Amniotic stem cell (primary cell): ENCODE results near the gene TCF25.
"Not testable (repeated sequence)": the region's sequence is repeated elsewhere in the genome, so short reads cannot be mapped to it uniquely, and the experiment has no call there.

ENCODE experiments used
- DNase-seq: peaks from one replicate; lab custom pipeline; 2025; lab: John Stamatoyannopoulos, UW

The TCF25 gene, protein sequence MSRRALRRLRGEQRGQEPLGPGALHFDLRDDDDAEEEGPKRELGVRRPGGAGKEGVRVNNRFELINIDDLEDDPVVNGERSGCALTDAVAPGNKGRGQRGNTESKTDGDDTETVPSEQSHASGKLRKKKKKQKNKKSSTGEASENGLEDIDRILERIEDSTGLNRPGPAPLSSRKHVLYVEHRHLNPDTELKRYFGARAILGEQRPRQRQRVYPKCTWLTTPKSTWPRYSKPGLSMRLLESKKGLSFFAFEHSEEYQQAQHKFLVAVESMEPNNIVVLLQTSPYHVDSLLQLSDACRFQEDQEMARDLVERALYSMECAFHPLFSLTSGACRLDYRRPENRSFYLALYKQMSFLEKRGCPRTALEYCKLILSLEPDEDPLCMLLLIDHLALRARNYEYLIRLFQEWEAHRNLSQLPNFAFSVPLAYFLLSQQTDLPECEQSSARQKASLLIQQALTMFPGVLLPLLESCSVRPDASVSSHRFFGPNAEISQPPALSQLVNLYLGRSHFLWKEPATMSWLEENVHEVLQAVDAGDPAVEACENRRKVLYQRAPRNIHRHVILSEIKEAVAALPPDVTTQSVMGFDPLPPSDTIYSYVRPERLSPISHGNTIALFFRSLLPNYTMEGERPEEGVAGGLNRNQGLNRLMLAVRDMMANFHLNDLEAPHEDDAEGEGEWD

DNA sequence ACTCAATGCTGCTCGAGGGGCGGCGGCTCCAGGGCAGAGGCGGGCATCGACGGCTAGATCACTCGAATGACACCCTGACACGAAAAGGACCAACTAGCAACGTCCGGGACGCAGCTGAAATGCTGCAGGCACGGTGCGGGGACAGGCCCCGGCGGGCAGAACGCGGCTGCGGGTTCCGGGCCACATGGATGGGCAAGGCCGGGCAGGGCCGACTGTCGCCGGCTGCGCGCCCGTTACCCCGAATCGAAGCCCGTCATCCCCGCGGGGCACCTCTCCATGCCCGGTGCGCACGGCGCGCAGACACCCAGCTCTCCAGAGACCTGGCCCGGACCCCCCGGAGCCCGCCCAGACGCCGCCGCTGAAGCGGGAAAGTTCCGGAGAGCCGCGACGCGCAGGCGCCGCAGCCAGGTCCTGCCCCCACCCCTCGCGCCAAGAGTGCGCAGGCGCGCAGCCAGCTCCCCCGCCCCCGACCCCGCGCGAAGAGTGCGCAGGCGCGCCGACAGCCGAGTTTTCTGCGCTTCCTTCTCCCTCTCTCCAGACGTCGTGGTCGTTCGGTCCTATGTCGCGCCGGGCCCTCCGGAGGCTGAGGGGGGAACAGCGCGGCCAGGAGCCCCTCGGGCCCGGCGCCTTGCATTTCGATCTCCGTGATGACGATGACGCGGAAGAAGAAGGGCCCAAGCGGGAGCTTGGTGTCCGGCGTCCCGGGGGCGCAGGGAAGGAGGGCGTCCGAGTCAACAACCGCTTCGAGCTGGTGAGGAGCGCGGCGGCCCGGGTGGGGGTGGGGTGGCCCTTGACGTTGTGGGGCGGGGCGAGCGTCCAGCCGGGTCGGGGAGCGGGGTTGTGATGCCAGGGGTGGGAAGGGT is at the start of gene TCF25:
Gene TCF25, plus strand, starts transcription at position 484 of the 863 bp plus-strand sequence. Its CDS starts 76 bp downstream, at position 560.
- DNase-seq: peak; percentile 48

DNA sequence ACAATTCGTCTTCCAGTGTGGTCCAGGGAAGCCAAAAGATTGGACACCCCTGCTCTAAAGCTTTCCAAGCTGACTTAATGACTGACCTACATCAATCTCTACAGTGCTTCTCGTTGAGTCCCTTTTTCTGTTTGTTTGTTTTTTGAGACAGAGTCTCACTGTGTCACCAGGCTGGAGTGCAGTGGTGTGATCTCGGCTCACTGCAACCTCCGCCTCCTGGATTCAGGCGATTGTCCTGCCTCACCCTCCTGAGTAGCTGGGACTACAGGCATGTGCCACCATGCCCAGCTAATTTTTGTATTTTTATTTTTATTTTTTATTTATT is 49.6 kb upstream of the TCF25 start:
- DNase-seq: not testable (repeated sequence)

DNA sequence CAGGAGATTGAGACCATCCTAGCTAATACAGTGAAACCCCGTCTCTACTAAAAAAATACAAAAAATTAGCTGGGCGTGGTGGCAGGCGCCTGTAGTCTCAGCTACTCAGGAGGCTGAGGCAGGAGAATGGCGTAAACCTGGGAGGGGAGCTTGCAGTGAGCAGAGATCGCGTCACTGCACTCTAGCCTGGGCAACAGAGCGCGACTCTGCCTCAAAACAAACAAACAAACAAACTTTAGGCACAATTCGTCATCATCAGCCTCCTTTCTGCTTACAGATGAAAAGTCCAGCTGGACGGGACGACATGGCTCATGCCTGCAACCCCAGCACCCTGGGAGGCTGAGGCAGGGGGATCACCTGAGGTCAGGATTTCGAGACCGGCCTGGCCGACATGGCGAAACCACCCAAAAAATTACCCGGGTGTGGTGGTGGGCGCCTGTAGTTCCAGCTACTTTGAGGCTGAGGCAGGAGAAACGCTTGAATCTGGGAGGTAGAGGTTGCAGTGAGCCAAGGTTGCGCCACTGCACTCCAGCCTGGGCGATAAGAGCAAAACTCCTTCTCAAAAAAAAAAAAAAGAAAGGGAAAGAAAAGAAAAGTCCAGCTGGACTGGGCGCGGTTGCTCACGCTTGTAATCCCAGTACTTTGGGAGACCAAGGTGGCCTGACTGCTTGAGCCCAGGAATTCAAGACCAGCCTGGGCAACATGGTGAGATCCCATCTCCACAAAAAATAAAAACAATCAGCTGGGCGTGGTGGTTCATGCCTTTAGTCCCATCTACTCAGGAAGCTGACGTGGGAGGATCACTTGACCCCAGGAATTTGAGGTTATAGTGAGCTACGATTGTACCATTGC is 46.6 kb upstream of the TCF25 start:
- no peak for DNase-seq

DNA sequence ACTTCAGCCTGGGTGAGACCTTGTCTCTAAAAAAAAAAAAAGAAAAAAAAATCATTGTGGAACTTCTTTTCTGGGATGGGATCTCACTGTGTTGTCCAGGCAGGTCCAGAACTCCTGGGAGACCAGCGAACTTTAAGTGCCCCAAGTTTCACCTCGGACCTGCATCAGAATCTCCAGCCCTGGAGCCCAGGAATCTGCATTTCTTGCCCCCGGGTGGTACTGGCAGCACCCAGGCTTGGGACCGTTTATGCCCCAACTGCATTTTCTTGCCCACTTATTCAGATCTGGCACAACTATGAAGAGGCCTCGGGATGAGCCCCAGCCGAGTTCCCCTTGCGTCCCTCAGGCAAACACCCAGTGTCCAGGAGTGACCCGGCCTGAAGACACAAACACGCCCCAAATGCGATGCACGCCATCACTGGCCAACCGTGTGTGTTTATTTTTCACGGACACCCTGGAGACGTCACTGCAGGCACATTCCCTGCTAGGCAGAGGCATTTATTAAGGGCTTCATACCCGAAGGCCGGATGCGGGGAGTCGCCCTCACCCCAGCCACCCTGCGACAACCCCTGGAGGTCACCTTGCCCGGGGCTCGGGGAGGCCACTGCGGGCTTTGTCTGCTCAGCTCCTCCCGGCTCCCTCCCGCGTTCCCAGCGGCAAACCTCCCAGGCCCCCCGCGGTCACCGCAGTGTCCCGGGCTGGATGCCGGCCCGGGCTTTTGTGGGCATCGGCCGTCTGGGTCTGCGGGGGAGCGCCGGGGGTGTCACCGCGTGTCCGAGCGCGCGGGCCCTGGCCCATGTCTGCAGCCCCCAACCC is 45.8 kb upstream of the TCF25 start:
- no peak for DNase-seq

DNA sequence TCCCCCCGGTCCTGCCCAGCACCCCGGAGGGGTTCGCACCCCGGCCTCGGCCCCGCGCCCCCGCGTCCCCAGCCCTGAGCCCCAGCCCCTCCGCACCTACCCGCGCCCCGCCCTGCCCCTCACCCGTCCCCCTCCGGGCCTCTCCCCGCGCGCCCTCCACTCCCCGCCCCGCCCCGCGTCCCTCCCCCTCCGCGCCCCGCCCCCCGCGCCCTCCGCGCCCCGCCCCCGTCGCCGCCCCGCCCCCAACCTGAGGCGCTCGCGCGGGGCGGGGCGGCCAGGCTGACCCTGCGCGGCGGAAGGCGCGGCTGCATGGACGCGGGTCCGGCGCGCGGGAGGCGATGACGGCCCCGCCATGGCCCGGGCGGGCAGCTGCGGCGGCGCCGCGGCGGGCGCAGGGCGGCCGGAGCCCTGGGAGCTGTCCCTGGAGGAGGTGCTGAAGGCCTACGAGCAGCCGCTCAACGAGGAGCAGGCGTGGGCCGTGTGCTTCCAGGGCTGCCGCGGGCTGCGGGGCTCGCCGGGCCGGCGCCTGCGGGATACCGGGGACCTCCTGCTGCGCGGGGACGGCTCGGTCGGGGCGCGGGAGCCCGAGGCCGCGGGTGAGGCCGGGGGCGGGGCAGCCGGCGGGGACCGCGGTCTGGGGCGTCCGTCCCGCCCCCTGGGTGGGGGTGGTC is 45.1 kb upstream of the TCF25 start, which contains the start of gene SPIRE2:
Gene SPIRE2, plus strand, starts transcription at position 277 of the 671 bp plus-strand sequence. Its CDS starts 76 bp downstream, at position 353.
- DNase-seq: peak; percentile 80

DNA sequence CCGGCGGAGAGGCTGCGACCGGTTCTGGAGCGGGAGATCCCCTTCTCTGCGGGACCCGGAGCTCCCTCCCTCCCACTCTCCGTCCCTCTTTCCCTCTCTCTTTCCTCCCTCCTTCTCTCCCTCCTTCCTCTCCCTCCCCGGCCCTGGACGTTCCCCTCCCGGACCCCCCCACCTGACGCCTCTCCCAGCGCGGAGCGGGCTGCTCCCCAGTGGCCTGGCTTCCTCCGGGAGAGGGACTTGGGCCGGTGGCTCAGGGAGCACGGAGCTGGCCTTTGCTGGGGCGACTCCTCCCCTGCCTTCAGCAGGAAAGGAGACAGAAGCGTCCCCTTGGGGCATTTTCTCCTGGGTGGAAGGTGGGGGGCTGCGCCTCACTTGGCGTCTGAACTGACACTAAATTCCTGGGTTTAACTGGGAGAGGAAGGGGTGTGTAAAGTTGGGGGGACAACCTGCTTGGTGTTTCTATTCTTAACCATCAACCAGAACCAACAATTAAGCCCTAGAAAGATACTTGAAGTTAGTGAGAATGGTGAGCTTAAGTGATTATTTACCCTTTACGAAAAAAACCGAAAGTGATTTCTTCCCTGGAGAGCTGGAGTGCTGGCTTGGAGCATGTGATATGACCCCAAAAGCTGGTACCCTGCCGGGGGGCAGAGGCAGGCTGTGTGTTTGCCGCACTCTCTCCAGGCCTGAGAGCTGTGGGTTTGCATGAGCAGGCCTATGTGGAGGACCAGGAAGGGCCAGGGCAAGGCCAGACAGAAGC is 44.3 kb upstream of the TCF25 start:
- no peak for DNase-seq

DNA sequence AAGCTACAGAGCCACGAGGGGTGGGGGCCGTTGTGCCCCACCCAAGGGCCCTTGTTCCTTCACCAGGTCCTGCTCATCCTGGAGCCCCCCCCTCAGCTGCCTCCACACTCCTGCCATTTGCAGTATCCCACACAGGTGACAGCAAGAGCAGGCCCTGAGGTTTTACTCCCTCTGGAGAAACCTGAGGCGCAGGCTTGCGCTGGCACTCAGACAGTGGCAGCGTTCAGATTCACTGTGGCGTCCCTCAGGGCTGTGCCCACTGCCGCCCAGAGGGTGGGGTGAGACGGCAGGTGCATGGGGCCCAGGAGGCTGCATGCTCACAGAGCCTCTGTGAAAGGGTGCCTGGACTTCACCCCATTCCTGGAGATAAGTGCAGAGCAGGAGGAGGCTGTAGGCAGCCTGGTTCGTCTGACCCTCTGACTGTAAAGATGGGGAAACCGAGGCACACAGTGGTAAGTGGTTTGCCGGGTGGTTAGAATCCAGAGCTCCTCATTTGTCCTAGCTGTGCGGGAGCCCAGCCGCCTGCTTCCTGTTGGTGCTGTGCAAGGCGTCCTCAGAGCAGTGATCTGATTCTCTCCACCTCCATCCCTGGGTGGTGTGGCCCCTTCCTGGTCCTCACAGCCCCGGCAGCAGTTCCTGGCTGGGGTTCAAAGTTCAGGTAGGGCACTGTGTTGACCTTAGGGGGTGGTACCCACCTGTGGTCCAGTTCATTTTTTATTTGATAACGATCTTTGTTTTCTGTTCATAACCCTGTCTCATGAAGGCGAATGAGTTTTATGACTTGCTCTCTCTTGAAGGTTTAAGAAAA is 43.6 kb upstream of the TCF25 start:
- DNase-seq: no peak

DNA sequence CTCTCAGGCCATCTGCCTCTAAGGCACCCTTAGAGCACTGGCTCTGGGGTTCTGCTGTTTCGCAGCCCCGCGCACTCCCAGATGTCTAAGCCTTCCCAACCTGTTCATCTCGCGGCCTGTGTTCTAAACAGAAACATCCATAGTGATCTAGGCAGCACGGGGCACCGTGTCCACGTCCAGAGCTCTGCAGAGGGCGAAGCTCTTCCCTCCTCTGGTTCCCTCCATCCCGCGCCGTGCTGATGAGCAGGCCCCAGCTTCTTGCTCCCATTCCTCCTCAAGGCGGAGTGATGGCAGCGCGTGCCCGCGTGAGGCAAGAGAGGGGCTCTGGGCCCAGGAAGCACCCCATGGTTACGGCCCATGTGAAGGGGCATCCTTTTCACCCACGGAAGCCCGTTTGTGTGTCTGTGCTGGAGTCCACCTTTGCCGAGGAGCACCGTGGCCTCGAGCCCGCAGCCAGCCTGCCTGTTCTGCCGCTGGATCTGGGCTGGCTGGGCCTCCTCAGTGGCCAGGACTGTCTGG is 41.5 kb upstream of the TCF25 start:
- DNase-seq: no peak

DNA sequence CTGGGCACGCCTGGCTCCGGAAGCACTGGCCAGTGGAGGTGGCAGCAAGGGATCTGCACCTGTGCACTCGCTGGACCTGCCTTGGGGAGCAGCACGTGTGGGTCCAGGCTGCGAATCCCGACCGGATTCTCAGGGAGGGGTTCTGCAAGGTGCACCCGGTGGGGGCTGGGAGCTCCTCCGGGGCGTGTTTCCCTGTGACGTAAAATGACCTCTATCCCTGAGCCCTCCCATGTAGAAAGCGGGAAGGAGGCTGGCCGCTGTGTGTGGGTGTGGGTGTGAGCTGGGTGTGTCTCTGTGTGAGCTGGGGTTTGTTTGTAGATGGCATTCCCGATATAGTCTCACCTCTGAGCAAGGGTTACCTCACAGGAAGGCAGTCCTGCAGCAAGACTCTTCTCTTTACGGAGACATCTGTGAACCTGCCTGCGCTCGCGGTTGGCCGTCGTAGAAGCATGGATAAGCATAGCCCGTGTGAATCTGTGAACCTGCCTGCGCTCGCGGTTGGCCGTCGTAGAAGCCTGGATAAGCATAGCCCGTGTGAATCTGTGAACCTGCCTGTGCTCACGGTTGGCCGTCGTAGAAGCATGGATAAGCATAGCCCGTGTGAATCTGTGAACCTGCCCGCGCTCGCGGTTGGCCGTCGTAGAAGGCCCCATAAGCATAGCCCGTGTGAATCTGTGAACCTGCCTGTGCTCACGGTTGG is 39.6 kb upstream of the TCF25 start:
- DNase-seq: not testable (repeated sequence)

DNA sequence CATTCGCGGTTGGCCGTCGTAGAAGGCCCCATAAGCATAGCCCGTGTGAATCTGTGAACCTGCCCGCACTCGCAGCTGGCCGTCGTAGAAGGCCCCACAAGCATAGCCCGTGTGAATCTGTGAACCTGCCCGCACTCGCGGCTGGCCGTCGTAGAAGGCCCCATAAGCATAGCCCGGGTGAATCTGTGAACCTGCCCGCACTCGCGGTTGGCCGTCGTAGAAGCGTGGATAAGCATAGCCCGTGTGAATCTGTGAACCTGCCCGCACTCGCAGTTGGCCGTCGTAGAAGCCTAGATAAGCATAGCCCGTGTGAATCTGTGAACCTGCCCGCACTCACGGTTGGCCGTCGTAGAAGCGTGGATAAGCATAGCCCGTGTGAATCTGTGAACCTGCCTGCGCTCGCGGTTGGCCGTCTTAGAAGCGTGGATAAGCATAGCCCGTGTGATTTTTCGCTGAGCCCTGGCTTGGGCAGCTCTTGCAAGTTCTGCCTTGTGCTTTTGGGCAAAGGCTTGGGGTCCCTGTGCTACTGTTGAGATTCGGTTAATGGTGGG is 38.5 kb upstream of the TCF25 start:
- DNase-seq: not testable (repeated sequence)

DNA sequence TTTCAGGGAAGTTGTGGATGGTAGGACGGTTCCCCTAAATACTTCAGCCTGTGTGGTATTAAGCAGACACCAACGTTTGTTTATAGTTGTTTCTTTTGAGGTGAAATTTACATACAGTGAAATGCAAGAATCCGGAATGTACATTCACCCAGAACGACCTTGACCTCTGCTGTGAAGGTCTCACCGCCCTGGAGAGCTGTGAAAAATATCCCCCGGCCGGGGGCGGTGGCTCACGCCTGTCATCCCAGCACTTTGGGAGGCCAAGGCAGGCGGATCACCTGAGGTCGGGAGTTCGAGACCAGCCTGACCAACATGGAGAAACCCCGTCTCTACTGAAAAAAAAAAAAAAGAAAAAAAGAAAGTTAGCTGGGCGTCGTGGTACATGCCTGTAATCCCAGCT is 36.9 kb upstream of the TCF25 start:
- DNase-seq: not testable (repeated sequence)

DNA sequence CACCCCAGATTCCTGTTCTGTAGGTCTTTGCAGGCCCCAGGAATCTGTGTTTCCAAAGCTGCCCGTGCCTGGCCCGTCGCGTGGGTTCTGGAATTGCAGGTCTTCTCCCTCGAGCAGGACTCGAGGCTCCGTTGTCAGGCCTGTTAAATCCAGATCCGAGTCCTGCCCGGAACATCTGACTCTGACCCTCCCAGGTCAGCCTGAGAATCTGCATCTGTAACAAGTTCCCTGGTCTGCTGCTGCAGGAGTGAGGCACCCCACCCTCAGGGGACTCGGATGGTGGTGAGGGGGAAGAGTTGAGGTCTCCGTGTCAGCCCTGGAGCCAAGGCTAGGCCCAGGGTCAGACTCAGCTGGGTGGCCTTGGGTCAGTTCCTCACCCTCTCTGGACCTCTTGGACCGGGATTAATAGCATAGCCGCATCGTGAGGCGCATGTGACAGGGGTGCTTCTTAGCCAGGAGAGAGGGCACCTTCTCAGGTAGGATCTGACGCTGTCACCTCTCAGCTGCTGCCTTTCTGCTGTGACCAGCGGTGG is 36.3 kb upstream of the TCF25 start:
- no peak for DNase-seq

DNA sequence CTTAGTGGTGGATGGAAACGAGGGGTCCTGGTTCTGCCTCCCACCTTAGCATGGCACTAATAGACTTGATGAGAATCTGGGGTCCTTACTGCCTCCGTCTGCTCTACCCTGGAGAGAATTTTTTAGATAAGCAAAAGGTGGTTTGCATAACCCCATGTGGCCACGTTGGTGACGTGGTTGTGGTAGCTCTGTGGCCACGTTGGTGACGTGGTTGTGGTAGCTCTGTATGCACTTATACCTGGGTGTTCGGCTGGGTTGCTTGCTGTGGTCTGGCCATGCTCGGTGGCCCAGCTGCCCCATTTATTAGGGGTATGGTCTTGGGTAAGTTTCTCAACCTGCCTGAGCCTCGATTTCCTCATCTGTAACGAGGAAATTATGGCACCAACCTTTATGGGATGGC is 32.1 kb upstream of the TCF25 start:
- DNase-seq: no peak

DNA sequence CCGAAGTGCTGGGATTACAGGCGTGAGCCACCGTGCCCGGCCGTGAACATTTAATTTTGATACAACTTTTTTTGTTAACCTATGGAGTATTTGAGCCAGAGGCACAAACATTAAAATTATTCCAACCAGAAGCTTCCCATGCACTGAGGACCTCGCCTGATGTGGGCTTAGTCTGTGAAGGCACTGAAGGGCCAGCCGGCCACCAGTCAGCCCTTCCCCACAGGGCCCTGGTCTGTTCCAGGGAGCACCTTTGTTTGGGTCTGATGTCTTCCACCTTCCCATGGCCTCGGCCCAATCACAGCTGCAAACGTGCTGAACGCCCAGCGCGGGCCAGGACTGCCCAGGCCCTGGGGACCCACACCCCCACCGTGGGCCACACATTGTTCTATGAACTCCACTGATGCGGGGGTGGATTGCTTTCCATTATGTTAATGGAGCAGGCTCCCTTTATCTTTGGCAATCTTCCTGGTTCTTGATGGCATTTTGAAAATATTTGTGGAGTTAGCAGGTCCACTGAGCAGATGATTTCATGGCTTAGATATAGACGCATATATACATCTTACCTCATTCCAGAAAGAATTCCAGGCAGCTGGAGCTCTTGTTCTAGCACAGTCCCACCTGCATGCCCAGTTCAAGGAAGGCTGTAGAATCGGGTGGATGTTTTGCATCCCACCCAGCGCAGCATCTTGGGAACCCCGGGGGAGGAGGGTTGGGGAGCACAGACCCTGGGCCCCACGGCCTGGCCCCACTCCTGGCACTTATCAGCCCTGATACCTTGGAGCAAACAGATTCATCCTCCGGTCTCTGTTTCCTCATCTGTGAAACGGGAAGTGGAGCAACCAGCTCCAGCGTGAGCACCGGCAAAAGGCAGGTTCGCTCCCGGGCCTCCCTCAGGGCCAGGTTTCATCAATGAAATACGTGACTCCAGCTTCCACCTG is 30.7 kb upstream of the TCF25 start:
- DNase-seq: peak; percentile 50

DNA sequence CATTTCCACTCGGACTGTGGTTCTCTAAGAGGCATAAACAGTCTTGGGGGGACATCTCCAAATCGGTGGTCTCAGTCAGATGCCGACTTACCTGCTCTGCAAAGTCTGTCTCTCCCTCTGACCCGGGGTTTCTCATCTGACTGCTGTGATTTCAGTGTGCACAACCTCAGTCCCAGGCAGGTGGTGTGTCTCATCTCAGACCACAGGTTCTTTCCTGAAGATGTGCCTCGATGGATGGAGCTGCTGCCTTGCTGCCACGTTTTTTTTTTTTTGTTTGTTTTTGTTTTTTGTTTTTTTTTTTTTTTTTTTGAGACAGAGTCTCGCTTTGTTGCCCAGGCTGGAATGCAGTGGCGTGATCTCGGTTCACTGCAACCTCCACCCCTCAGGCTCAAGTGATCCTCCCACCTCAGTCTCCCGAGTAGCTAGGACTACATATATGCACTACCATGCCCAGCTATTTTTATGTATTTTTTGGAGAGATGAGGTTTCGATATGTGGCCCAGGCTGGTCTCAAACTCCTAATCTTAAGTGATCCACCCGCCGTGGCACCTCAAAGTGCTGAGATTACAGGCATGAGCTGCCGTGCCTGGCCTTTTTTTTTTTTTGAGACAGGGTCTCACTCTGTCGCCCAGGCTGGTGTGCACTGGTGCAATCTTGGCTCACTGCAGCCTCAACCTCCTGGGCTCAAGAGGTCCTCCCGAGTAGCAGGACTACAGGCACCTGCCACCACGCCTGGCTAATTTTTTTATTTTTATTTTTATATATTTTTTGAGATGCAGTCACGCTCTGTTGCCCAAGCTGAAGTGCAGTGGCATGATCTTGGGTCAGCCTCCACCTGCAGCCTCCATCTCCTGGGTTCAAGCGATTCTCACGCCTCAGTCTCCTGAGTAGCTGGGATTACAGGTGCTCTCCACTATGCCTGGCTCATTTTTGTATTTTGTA is 29.7 kb upstream of the TCF25 start:
- no peak for DNase-seq
